Stimulated activated CD4-positive, alpha-beta T cell treated with anti-CD3 and anti-CD28 coated beads, Interleukin-15, amount 100 ng/mL, for 1 hour (primary cell): ENCODE measurements around the gene SUMO1.

ENCODE experiments used
- DNase-seq, 2 donors: peaks; one replicate each; pipeline ENCODE4 v3.0.0-alpha.2; 2020; ENCODE audit warnings: low read depth in 1 of 2, low spot score in 1 of 2

Gene SUMO1

DNA sequence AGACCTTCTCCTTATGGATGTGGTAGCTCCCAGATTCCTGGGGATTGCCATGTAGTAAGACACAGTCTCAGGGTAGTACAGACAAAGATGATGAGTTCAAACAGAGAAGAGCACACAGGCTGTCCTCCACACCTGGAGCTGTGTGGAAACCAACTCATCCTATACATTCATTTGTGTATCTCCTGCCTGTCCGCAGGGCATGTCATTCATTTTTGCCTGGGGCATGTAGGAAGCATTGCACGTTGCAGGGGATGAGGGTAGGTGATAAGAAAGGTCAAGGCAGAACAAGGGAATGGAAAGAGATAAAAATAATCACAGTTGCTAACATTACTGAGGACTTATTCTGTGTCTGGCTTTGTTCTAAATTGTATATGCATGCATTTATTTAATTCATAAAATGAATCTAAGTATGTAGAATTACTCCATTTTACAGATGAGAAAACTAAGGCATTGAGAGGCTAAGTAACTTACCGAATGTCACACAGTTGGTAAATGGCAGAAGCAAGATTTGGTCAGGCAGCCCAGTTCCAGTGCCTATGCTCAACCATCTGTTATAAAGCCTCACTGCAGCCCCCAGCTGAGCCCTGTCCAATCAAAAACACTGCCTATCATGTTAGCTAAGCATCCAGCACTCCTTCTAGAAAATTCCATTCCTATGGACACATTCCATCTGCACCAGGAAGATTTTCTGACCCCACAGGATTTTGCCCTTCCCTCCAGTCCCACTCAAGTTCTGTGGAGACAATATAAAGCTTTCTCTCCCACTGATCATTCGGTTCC lies 81.0 kb downstream of the SUMO1 start:
- no peak for DNase-seq
